RWPE1 (cell line): ENCODE results near the gene KCNQ5.
"Not testable (repeated sequence)": the region's sequence is repeated elsewhere in the genome, so short reads cannot be mapped to it uniquely, and the experiment has no call there.

Experiments used
- CTCF ChIA-PET: fragments of 350-600 bp; sonication (Branson Sonifier 250); formaldehyde crosslinking; extraction: SDS; loops from one replicate; lab custom pipeline; 2021; lab: Yijun Ruan, JAX
- POLR2A ChIA-PET: fragments of 400-600 bp; formaldehyde crosslinking; extraction: SDS; loops from one replicate; lab custom pipeline; 2020; ENCODE audit warnings: antibody characterized with exemption; ENCODE audit not compliant: low non-redundant PET; lab: Yijun Ruan, JAX
- DNase-seq: peaks from one replicate; pipeline ENCODE4 v3.0.0; 2012; ENCODE audit warnings: low spot score
- H3K27ac ChIP-seq: fragments of 450-650 bp; 2 replicates; pipeline ENCODE4 v1.5.1; 2017
- CTCF ChIP-seq: fragments of 450-650 bp; conservative IDR thresholded peaks from 2 replicates; pipeline ENCODE4 v1.5.1; 2017; ENCODE audit warnings: low read depth, mild to moderate bottlenecking

KCNQ5 gene

GRCh38 chr6:72621291-72622093 is at the start of gene KCNQ5:
TSS of gene KCNQ5 (plus strand) at chr6:72622064.
- POLR2A ChIA-PET: no interaction called here
- no peak for TF ChIP-seq CTCF
- DNase-seq: peak; percentile 33
- CTCF ChIA-PET: interaction anchor here (0.5 to 1.5 kb wide), 4 partner anchors 210 to 508 kb away, joined by 3 to 7 read pairs (median 4); no protein-coding TSS in a partner anchor
- H3K27ac ChIP-seq: peak within 1 kb of the TSS; percentile 73

- ChIA-PET POLR2A (no interaction called here), CTCF (interaction anchor here (0.6 to 2.3 kb wide), 8 partner anchors 12 to 1869 kb away, joined by 3 to 19 read pairs (median 7); no protein-coding TSS in a partner anchor)
- DNase-seq: no peak
- H3K27ac ChIP-seq: no peak overlapping the region
- TF ChIP-seq CTCF: no peak
Measured at GRCh38 chr6:72579865-72580264, 42.0 kb upstream of the KCNQ5 start.

- peak; percentile 81 for TF ChIP-seq CTCF
- peak; percentile 75 for DNase-seq
- ChIA-PET CTCF (interaction anchor here (0.6 to 2.3 kb wide), 8 partner anchors 12 to 1870 kb away, joined by 3 to 19 read pairs (median 7); no protein-coding TSS in a partner anchor), POLR2A (no interaction called here)
- no peak overlapping the region for H3K27ac ChIP-seq
Measured at GRCh38 chr6:72580281-72580940, 41.5 kb upstream of the KCNQ5 start.

GRCh38 chr6:72580950-72581349 is 40.9 kb upstream of the KCNQ5 start:
- POLR2A ChIA-PET, DNase-seq, H3K27ac ChIP-seq: not testable (repeated sequence)
- CTCF ChIA-PET: interaction anchor here (1.0 to 2.3 kb wide), 6 partner anchors 13 to 548 kb away, joined by 4 to 19 read pairs (median 8); no protein-coding TSS in a partner anchor

- ChIA-PET POLR2A (no interaction called here), CTCF (interaction anchor here (0.6 kb wide), 1 partner anchor 1205 kb away, joined by 3 read pairs; no protein-coding TSS in a partner anchor)
- H3K27ac ChIP-seq: no peak overlapping the region
- no peak for TF ChIP-seq CTCF
- no peak for DNase-seq
Measured at GRCh38 chr6:72588155-72588554, 33.7 kb upstream of the KCNQ5 start.

- ChIA-PET POLR2A (no interaction called here), CTCF (interaction anchor here (0.6 to 0.8 kb wide), 4 partner anchors 36 to 177 kb away, joined by 3 to 5 read pairs (median 4); no protein-coding TSS in a partner anchor)
- DNase-seq: no peak
- TF ChIP-seq CTCF: no peak
- no peak overlapping the region for H3K27ac ChIP-seq
Measured at GRCh38 chr6:72589096-72589495, 32.8 kb upstream of the KCNQ5 start.
